Breast epithelium (tissue), 4 donors: ENCODE results near the gene TCFL5. TPM values are rescaled to one million over a fixed set of nuclear protein-coding genes. Genes with fewer than 3 reads are reported as not detected.

Experiments
- DNase-seq, 2 donors: peaks; one replicate each; pipeline ENCODE4 v3.0.0-alpha.2; 2019; ENCODE audit warnings: low spot score in 2 of 2
- H3K27ac ChIP-seq, 2 donors: fragments of 200-600 bp; sonication (generic) in 1 of 2; one replicate each; pipeline ENCODE4 v1.5.1; 2016 to 2019; ENCODE audit warnings: mild to moderate bottlenecking in 1 of 2
- H3K27me3 ChIP-seq, 2 donors: fragments of 200-600 bp; sonication (generic) in 1 of 2; one replicate each; pipeline versions ENCODE4 v1.5.1 to v1.6.0; 2017 to 2019; ENCODE audit warnings: control low read depth in 1 of 2, mild to moderate bottlenecking in 1 of 2
- H3K36me3 ChIP-seq: fragments of 200-600 bp; one replicate; pipeline ENCODE4 v1.5.1; 2019
- H3K4me1 ChIP-seq, 2 donors: fragments of 200-600 bp; sonication (generic); one replicate each; pipeline ENCODE4 v1.5.1; 2016 to 2019; ENCODE audit warnings: control low read depth in 1 of 2
- H3K4me3 ChIP-seq, 3 donors: fragments of 200-600 bp; sonication (generic); 1 replicate in 2 of 3; 2 replicates in 1 of 3; pipeline ENCODE4 v1.5.1; 2016 to 2019; ENCODE audit warnings: mild to moderate bottlenecking in 3 of 3, moderate library complexity in 2 of 3
- H3K9me3 ChIP-seq, 2 donors: fragments of 200-600 bp; sonication (generic) in 1 of 2; one replicate each; pipeline ENCODE4 v1.5.1; 2016 to 2019; ENCODE audit warnings: control low read depth in 1 of 2
- CTCF ChIP-seq, 3 donors: fragments of 450-650 bp; IDR thresholded peaks; one replicate each; pipeline ENCODE4 v1.5.1; 2016 to 2017; ENCODE audit warnings: antibody characterized with exemption in 3 of 3, mild to moderate bottlenecking in 3 of 3, moderate library complexity in 3 of 3
- POLR2A ChIP-seq: fragments of 450-650 bp; IDR thresholded peaks from one replicate; pipeline ENCODE4 v1.6.1; 2016; ENCODE audit warnings: antibody characterized with exemption, mild to moderate bottlenecking, moderate library complexity
- POLR2AphosphoS5 ChIP-seq, 3 donors: sonication (generic); formaldehyde crosslinking; IDR thresholded peaks; one replicate each; pipeline ENCODE4 v1.6.1; 2017; ENCODE audit warnings: antibody characterized with exemption in 3 of 3
- intact Hi-C: fragments of 100-400 bp; cut with DNase I; formaldehyde crosslinking; loops from one replicate; pipeline ENCODE4 v1.15.1; 2023; ENCODE audit warnings: low total_unique reads
- total RNA-seq, 3 donors: library from RNA; depleted of rRNA; stranded (reverse); fragments of >200 nt; gene quantifications; one replicate each; pipeline ENCODE4 v1.1.0, GENCODE V29; 2016

The TCFL5 gene
- total RNA-seq, 3 donors from 2014 or later: 7.8 to 21.0 (median 12.5) TPM

GRCh38 chr20:62800314-62801259 lies 61.0 kb downstream of the TCFL5 start:
- H3K4me1 ChIP-seq: peaks cover 0 to 3% of the 10 kb centered on the region in 2 donors
- no peaks in the 10 kb centered on the region for H3K9me3 ChIP-seq
- no peak overlapping the region for H3K4me3 ChIP-seq
- no peak for DNase-seq
- intact Hi-C loops: no loop called here
- no peaks in the 10 kb centered on the region for H3K36me3 ChIP-seq
- no peaks in the 10 kb centered on the region for H3K27me3 ChIP-seq
- H3K27ac ChIP-seq: no peak overlapping the region
- TF ChIP-seq POLR2A: no peak
- no peak for TF ChIP-seq POLR2AphosphoS5 (IDR thresholded peaks at IDR 0.05)
- TF ChIP-seq CTCF (IDR thresholded peaks at IDR 0.05): no peak

GRCh38 chr20:62799873-62800272 lies 61.7 kb downstream of the TCFL5 start:
- H3K36me3 ChIP-seq: no peaks in the 10 kb centered on the region
- no peak overlapping the region for H3K4me3 ChIP-seq
- H3K27ac ChIP-seq: no peak overlapping the region
- TF ChIP-seq CTCF (IDR thresholded peaks at IDR 0.05) (no peak), POLR2AphosphoS5 (IDR thresholded peaks at IDR 0.05) (no peak), POLR2A (no peak)
- no peaks in the 10 kb centered on the region for H3K27me3 ChIP-seq
- no peak for DNase-seq
- H3K4me1 ChIP-seq: no peaks in the 10 kb centered on the region
- H3K9me3 ChIP-seq: no peaks in the 10 kb centered on the region
- intact Hi-C loops: no loop called here

GRCh38 chr20:62799459-62799858 lies 62.2 kb downstream of the TCFL5 start:
- TF ChIP-seq CTCF (IDR thresholded peaks at IDR 0.05): no peak
- DNase-seq: no peak
- intact Hi-C loops: no loop called here

GRCh38 chr20:62799036-62799435 lies 62.6 kb downstream of the TCFL5 start:
- DNase-seq: no peak
- intact Hi-C loops: no loop called here
- no peaks in the 10 kb centered on the region for H3K36me3 ChIP-seq
- no peak overlapping the region for H3K27ac ChIP-seq
- no peak overlapping the region for H3K4me3 ChIP-seq
- H3K27me3 ChIP-seq: no peaks in the 10 kb centered on the region
- H3K9me3 ChIP-seq: no peaks in the 10 kb centered on the region
- no peak for TF ChIP-seq CTCF (IDR thresholded peaks at IDR 0.05)
- TF ChIP-seq POLR2AphosphoS5 (IDR thresholded peaks at IDR 0.05): no peak
- TF ChIP-seq POLR2A: no peak
- no peaks in the 10 kb centered on the region for H3K4me1 ChIP-seq

More at GRCh38 chr20:62799459-62799858, 62.2 kb downstream of the TCFL5 start:
- no peaks in the 10 kb centered on the region for H3K27me3 ChIP-seq
- no peaks in the 10 kb centered on the region for H3K36me3 ChIP-seq
- H3K4me1 ChIP-seq: no peaks in the 10 kb centered on the region
- H3K9me3 ChIP-seq: no peaks in the 10 kb centered on the region
- H3K4me3 ChIP-seq: no peak overlapping the region
- no peak overlapping the region for H3K27ac ChIP-seq
